GM19238 (cell line): ENCODE data around the gene GGTLC1.

Experiments
- DNase-seq: peaks from one replicate; pipeline ENCODE4 v3.0.0; 2011; ENCODE audit warnings: low spot score; ENCODE audit not compliant: insufficient read length

GGTLC1 gene

GRCh38 chr20:23988561-23988960, at the start of gene GGTLC1:
GGTLC1 (minus strand) TSS chr20:23988779; CDS start chr20:23986611, 2,168 bp downstream.
- DNase-seq = no peak

GRCh38 chr20:24034820-24035219, 46.2 kb upstream of the GGTLC1 start:
- no peak for DNase-seq

- no peak for DNase-seq
Measured at GRCh38 chr20:24033565-24033964, 45.0 kb upstream of the GGTLC1 start.

GRCh38 chr20:24033151-24033550, 44.6 kb upstream of the GGTLC1 start:
- no peak for DNase-seq

- DNase-seq = no peak
Measured at GRCh38 chr20:24032400-24032898, 43.9 kb upstream of the GGTLC1 start.

- DNase-seq = peak; percentile 9
Measured at GRCh38 chr20:24027229-24027628, 38.6 kb upstream of the GGTLC1 start.

GRCh38 chr20:24022621-24023180, 34.1 kb upstream of the GGTLC1 start:
- no peak for DNase-seq

- DNase-seq = no peak
Measured at GRCh38 chr20:24018796-24019195, 30.2 kb upstream of the GGTLC1 start.

GRCh38 chr20:24017458-24017755, 28.8 kb upstream of the GGTLC1 start:
- DNase-seq = no peak

- no peak for DNase-seq
Measured at GRCh38 chr20:24016607-24017457, 28.3 kb upstream of the GGTLC1 start.

- no peak for DNase-seq
Measured at GRCh38 chr20:24013953-24014352, 25.4 kb upstream of the GGTLC1 start.

- DNase-seq = no peak
Measured at GRCh38 chr20:24011282-24011681, 22.7 kb upstream of the GGTLC1 start.

GRCh38 chr20:24007758-24008157, 19.2 kb upstream of the GGTLC1 start:
- no peak for DNase-seq

GRCh38 chr20:24007073-24007595, 18.6 kb upstream of the GGTLC1 start:
- DNase-seq = no peak

- no peak for DNase-seq
Measured at GRCh38 chr20:24006626-24007025, 18.0 kb upstream of the GGTLC1 start.

GRCh38 chr20:24004471-24004870, 15.9 kb upstream of the GGTLC1 start:
- no peak for DNase-seq

- no peak for DNase-seq
Measured at GRCh38 chr20:24002896-24003295, 14.3 kb upstream of the GGTLC1 start.

GRCh38 chr20:24001712-24002405, 13.3 kb upstream of the GGTLC1 start:
- DNase-seq = no peak

GRCh38 chr20:23998844-23999243, 10.3 kb upstream of the GGTLC1 start:
- no peak for DNase-seq

GRCh38 chr20:23998392-23998791, 9.8 kb upstream of the GGTLC1 start:
- no peak for DNase-seq

GRCh38 chr20:23995905-23996666, 7.5 kb upstream of the GGTLC1 start:
- DNase-seq = no peak
